NCI-H2107 treated with DMSO at 0.1 percent for 48 hours (cell line): ENCODE results near the gene SFXN5.
"Not testable (repeated sequence)": the region's sequence is repeated elsewhere in the genome, so short reads cannot be mapped to it uniquely, and the experiment has no call there.

Experiments used
- DNase-seq: peaks from one replicate; lab custom pipeline; 2025; ENCODE audit not compliant: unreplicated experiment; lab: John Stamatoyannopoulos, UW

The SFXN5 gene

DNA sequence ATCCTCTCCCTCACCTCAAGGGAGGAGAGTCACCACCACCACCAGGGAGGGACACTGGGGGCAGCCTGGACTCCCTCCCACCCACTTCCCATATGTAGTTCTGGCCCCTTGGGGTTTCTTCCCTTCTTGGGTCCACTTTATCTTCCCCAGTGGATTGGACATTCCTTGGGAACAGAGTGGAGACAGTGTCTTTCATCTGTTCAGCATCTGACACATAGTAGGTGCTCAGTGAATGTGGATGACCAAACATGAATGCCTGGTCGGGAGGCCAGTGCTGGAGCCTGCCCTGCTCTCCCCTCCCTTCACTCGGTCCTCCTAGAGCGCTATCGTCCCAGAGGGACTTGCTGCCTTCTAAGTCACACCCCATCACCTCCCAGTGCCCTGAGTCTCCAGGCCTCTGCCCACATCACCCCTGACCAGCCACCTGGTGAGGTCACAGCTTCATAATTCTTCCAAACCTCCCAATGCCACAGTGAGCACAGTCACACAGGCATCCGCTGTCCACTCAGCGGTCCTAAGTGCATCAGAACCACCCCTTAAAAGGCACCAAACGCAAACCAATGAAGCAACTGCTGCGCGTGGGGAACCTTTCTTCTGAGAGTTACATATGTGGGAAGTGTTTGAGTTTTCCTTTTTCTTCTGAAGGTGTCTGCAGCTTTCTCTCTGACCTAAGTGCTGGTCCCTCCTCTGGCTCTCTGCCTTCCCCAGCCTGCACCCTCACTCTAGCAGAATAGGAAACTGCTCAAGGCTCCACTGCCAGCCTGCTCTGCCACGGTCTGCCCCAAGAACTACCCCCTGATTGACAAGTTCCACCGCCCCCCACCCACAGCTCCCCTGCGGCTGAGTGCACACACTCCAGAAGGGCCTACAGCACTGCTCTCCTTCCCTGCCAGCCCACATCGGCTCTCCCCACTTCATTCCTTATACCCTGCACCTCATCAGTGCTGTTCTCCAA is 7.2 kb upstream of the SFXN5 start:
- DNase-seq: no peak

DNA sequence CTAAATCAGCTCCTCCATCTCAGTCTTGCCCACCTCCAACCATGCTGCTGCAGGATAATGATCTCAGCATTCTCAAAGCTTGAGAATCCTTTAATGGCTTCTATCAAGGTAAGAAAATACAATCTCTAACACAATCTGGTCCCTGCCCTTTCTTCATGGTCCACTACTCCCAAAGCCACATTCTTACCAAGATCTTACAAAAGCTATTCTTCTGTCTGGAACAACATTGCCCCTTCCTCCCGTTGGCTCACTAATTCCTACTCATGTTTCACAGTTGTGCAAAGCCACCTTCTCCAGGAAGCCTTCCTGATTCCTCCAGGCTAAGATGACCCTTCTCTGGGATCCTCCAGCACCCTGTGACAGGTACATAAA is 5.9 kb upstream of the SFXN5 start:
- no peak for DNase-seq

DNA sequence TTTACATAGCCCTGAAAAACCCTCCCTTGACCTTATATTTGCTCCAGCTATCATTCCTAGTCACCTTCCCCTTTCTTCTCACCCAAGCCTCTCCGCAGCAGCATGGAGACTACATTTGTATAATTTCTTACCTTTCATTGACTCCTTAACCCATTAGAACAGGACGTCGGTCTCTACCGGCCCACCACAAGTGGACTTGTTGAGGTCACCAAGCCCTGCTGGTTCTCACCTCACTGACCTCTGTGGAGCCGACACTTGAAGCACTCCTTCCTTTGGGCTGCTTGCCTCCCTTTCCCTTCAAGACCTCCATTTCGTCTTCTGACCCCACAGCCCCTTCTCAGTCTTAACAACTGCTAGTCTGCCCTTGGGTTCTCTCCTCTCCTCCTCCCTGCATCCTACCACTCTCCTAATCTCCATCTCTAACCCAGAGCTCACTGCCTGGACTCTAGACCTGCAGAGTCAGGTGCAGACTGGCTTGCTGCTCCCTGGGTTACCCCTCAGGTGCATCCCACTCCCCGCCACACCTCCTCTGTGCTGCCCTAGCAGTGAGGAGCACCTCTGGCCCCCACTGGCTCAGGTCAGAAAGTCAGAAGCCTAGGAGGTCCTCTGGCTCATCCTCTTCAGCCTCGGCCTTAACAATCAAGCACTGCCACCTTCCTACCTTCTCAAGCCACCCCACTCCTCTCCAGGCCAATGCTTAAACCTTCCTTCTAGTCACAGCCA is 5.3 kb upstream of the SFXN5 start:
- DNase-seq: no peak

DNA sequence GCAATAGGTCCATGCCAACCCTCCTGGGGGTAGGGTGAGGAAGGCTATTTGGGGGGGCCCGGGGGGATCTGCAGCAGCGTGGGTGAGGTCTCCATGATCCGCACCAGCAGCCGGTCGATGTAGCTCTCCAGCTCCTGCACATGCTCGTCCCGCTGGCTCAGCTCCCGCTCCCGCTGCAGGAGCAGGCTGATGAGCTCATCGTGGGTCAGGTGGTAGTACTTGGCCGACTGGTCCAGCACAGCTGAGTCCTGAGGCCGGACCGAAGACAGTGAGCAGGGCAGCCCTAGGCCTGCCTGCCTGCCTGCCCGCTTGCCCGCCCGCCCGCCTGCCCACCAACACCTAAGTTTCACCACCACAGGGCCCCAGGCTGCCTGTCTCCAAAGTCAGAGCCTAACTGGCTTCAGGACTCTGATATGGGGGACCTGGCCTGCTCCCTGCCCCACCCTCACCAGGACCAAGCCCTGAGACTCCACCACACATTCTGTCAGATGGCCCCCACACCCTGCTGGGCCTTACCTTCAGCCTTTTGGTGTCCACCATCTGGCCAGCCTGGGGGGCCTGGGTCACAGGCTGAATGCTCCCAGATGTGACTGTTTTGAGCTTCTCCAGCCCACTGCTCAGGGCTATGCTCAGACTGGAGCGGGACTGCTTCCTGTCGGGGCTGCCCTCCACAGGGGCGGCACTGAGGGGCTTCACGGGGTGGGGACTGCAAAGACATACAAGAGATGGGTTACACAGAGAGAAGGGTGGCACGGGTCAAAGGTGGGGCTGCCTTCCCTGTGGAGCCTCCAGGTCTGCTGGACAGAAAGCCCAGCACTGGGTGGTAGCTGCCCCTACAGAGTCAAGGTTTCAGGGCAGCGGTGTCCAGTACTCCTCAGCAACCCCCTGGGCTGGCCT is 4.2 kb upstream of the SFXN5 start:
- no peak for DNase-seq

DNA sequence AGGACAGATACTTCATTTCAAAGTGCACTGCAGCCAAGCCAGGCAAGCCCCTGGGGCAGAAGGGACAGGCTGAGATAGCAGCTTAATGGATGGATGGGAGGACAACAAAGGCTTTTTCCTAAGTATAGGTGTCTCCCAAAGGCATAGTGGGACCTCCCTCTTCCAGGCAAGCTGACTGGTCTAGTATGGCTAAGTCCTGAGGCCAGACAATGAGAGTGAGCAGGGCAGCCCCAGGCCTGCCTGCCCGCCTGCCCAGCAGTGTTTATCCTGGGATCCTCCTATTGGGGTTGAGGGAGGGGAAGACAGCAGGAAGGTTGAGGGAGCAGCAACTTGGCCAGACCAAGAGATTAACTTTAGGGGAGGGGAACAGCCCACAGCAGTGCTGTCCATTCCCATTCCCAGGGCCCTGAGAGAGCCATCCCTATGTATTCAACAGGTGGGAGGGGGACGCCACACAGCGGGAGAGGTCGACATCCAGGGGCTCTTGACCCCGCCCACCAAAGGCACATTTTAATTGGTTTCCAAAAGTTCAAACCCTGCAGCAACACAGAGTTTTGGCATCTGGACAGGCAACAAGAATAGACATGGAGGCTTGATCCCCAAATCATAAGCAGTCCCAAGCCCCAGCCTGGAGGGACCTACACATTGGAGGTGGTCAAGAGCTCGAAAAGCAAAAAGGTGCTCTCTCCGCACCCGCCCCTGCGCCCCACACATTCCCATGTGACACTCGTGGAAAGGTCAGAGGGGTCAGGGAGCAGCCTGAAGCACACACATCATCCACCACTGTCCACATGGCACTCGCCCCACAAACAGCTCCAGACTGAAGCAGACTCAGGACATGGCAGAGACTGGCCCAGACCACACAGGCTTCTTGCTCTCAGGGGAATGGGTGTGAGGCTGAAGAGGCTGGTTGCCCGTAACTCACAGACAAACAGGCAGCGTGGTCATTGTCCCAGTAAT is 2.9 kb upstream of the SFXN5 start:
- DNase-seq: no peak

DNA sequence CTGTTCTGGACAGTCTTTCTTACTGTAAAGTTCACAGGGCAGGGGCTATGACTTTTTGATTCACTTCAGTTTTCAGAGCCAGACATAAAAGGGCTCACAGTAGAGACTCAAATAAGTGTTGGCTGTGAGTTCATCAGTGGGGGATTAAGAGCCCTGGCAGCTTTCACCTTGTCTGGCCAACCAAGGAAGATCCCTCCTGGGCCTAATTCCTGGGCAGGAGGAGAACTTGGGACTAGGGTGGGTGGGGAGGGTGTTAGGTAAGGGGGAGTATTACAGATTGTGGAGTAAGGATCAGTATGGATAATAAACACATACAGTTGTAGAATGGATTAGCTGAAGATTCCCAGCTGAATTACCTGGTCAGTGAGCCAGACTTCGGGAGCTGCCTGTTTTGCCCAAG is 904 bp upstream of the SFXN5 start:
- DNase-seq: no peak

DNA sequence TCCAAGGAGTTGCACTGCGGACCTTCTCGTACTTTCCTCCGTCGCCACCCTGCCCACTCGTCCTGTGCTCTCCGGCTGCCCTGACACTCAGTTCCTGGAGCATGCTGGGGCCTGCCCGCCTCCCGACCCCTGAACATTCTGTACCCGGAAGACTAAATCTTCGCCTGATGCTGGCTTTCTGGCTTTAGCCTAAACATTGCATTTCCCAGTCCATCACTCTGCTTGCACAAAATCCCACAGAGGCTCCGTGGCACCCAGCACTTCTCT is 550 bp upstream of the SFXN5 start:
- no peak for DNase-seq

DNA sequence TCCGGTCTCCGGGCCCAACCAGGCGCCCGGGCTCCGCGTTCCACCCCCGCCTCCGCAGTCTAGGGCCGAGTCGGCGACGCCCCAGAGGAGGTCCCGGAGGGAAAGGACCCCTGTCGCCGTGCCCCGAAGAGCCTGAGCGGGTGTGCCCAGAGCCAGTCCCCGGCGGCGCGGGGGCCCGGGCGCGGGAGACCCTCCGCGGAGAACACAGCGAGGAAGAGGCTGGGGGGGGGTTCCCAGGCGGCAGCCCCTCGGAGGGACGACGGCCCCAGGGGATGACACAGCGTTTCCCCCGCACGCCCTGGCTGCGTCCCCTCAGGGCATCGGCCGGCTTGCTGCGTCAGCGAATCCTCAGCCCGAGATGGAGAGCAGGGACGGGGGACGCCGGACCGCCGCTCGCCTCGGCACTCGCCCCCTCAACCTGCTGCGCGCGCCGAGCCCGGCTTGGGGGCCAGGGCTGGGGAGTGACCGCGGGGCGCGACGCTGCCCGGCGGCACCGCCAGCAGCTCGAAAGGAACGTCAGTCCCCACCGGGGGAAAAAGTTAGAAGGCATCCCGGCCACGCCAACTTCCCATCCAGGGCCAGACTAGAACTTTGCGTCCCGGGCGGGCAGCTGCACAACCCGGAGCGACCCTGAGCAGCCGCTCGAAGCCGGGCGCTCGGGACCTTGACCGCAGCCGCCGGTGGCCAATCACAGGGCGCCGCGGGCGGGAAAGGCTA is 711 bp downstream of the SFXN5 start:
- DNase-seq: no peak

DNA sequence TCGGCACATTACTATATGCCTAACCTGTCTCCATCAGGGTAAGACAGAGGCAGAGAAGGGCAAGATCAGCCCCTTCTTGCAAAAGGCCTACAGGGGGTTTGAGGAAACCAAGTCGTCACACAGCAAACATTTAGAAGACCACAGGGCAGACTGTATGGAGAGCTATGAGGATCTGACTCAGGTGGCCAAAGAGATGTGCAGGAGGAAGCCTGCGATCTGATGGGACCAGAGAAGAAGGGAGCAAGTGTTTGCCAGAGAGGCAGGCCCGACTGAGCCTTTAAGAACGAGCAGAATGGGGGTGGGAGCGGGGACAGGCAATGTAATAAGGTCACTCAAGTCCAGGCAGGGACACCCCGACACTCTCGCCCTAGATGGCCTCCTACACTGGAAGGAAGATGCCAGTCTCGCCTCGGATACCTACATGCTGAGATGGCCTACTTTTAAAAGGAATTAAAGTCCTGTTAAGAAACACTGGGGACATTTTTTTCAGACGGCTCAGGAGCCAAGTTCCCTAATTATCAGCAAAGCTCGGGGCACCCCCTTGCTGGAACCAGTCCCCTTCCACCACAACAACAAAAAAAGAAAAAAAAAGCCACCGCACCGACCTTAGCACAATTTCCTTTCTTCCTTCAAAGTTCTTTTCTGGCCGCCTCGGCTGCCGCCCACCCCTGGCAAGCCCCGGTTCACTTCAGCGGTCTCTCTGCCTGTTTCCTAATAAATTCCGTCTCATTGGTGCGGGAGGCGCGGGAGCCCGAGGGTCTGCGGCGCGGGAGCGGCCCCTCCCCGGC is 1.5 kb downstream of the SFXN5 start:
- DNase-seq: no peak

DNA sequence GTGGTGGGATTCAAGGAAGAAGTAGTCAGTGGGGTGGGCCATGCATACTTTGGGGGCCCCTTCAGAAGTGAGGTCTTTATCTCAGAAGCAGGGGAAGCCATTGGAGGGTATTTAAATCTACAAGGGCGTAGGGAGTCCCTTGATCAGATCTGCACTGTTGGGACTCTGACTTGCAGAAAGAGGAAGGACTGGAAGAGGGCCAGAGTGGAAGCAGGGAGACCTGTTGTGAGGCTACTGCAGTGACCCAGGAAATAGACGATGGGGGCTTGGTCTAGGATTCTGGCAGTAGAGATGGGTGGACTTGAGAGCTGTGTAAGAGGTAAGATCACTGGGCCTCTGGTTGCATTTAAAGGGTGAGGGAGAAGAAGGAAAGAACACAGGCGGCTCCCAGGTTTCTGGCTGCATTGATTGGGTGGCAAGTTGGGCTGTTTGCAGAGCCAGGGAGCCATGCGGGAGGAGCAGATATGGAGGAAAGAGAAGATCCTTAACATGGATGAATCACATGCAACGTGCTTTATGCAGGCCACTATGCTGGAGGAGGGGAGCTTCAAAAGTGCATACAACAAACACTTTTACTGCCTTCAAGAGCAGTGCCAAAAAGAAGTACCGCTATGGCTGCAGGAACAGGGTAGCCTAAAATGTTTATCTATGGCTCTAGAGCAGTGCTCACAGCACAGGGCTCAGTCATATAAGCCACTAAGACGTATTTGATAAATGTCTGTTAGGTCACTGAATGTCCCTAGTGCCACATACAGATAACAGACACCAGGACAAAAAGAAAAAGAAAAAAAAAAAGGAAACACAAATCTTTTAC is 2.3 kb downstream of the SFXN5 start:
- no peak for DNase-seq

DNA sequence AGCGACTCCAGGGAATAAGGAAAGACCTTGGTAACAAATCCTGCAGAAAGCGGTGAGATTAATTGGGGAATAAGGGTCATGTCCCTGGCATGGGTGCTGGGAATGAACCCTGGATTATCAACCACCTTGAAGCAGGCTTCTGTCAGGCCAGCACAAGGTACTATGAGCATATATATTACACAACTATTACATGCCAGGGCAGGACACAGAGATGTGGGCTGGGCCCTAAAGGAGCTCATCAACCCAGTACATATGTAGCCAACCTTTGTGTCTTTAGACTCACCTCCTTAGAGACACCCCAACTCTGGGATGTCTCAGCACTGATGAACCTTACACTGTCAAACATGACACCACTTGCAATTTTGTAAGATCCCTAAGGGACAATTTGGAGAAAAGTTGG is 3.4 kb downstream of the SFXN5 start:
- no peak for DNase-seq

DNA sequence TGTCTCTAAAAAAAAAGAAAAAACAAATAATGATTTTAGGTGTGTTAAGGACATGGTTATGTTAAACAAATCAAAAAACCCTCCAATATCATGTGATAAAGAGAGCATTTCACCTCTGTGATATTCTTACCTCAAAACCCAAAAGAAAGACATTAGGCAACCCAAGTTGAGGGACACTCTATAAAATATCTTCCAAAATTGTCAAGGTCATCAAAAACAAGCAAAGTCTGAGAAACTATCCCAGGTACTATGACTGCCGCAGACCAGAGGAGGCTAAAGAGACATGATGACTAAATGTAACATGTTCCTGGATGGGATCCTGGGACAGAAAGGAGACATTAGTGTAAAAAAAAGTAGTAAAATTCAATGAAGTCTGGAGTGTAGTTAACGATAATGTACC is 4.5 kb downstream of the SFXN5 start:
- DNase-seq: no peak

DNA sequence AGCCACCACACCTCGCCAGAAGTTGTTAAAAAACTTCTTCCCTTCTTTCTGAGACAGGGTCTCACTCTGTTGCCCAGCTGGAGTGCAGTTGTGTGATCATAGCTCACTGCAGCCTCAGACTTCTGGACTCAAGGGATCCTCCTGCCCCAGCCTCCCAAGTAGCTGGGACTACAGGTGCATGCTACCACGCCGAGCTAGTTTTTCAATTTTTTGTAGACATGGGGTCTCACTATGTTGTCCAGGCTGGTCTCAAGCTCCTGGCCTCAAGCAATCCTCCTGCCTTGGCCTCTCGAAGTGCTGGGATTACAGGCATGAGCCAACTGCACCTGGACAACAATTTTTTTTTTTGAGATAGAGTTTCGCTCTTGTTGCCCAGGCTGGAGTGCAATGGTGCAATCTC is 6.4 kb downstream of the SFXN5 start:
- DNase-seq: not testable (repeated sequence)

DNA sequence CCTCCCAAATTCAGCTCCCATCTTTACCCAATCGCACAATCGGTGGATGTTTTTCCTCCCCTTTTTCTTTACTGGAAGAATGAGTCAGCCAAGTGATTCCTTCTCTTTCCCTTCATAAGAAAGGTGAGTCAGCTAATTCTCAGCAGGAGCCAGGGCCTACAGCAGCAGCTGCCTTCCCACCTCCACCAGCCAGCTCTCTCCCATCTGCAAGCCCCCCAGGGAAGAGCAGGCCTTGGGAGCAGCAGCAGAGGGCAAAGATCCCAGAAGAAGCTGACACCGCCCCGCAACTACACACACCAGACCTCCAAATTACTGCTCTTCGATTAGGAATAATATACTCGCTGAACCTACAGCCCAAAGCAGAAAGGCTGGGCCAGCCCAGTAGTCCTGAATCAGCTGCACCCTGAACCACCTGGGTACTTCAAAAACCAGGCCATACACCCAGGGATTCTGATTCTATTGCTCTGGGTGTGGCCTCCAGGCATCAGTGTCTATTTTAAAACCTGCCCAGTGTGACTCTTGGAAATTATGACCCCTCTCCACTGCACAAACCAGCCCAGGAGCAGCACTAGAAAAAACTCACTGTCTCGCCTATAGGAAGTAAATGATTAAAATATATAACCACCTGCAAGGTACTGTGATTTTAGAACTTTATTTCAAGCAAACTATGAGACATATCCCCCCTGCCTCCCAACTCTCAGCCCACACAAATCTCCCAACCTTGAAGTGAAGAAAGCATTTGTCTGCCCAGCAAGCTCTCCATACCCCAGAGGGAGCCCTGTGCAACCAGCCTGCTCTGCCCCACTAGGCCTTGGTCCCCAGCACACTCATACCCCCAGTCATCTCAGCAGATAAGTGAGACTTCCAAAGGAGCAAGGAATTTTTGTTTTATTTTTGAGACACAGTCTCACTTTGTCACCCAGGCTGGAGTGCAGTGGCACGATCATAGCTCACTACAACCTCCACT is 7.3 kb downstream of the SFXN5 start:
- peak; percentile 18 for DNase-seq

DNA sequence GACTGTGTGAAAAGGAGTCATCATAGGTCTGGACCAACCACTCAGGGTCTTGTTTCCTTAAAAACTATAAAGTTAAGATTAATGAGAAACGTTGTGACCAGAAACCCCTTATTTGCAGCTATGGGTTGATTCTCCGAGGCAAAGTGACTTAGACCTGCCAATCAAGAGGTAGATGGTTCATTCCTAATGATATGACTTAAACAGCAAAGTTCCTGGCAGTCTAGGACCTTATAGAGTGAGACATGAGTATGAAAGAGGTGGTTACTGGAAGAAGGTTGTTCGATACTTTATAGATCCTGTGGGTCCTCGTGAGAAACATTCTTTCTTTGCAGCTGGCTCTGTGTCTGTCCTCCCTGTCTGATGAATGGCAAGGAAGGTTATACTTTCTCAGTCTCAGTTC is 8.0 kb downstream of the SFXN5 start:
- DNase-seq: no peak

DNA sequence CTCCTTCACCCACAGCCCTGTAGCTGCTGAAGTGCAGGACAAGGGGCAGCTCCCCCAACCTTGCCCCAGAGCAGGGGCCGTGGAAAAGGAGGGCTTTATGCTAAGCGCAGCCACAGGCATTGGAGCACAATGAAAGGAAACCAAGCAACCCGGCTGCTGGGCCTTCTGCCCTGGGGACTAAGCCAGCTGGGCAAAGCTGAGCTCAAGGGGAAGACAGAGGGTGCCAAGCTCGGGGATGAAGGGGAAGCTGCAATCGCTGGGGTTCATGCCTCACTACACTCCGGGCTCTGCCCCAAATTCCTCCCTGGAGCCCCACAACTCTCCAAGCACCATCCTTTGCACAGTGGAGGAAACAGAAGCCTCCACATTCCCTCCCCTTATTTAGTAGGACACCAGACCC is 12.4 kb downstream of the SFXN5 start:
- DNase-seq: no peak

DNA sequence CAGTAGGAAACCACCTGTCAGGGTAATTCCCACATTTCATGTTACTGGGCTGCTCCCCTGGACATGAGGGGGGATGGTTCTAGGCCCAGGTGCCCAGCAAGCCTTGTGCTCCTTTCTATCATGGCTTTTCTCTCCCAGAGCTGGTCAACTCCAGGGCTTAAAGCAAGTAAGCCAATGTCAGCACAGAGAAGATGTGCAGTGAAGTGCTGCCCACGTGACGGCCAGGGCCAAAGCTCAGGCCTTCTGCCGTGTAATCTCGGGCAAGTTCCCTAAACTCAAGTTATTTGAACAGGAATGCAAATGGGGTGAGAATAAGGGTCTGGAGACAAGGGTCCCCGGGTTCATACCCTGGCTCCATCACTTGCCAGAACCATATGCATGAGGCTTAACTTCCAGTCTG is 16.5 kb downstream of the SFXN5 start:
- DNase-seq: no peak
